H1 (cell line): ENCODE measurements around the gene NEDD4. TPM values are rescaled to one million over a fixed set of nuclear protein-coding genes. Genes with fewer than 3 reads are reported as not detected.

Source experiments
- CTCF ChIA-PET: fragments of 300-600 bp; sonication (Branson Sonifier 250); formaldehyde crosslinking; loops from one replicate; lab custom pipeline; 2021; ENCODE audit not compliant: partially characterized antibody; lab: Charles Lee
- POLR2A ChIA-PET: fragments of 300-600 bp; sonication (Branson Sonifier 250); formaldehyde crosslinking; loops from one replicate; lab custom pipeline; 2021; ENCODE audit warnings: inconsistent platforms; ENCODE audit not compliant: partially characterized antibody; lab: Charles Lee
- DNase-seq, 2 experiments: peaks; one replicate each; pipeline versions ENCODE4 v3.0.0 to v3.0.0-alpha.2; 2010 to 2022; ENCODE audit warnings: low spot score in 2 of 2, low read depth in 1 of 2, mixed read lengths in 1 of 2
- FAIRE-seq: peaks from 2 replicates; lab custom pipeline; 2011; peaks lifted over from hg19 to GRCh38; lab: Jason Lieb, UNC
- H2AFZ ChIP-seq: 2 replicates; pipeline ENCODE4 v1.8.1; 2012; ENCODE audit warnings: low read length, inconsistent platforms
- H2AK5ac ChIP-seq: 2 replicates; pipeline ENCODE4 v1.6.1; 2013; ENCODE audit warnings: low read depth, low read length
- H2BK120ac ChIP-seq: replicated peaks from 2 replicates; pipeline ENCODE3; 2013; ENCODE audit warnings: low read depth, low read length, inconsistent platforms
- H2BK12ac ChIP-seq: 2 replicates; pipeline ENCODE4 v1.6.1; 2013; ENCODE audit warnings: low read depth, low read length
- H2BK15ac ChIP-seq: 2 replicates; pipeline ENCODE4 v1.6.1; 2013; ENCODE audit warnings: low read length
- H2BK20ac ChIP-seq: 2 replicates; pipeline ENCODE4 v1.6.1; 2013; ENCODE audit warnings: low read length
- H2BK5ac ChIP-seq: 2 replicates; pipeline ENCODE4 v1.6.1; 2013; ENCODE audit warnings: low read depth, low read length
- H3K14ac ChIP-seq: 2 replicates; pipeline ENCODE4 v1.6.1; 2013; ENCODE audit warnings: inconsistent platforms; ENCODE audit not compliant: insufficient read length
- H3K18ac ChIP-seq: 2 replicates; pipeline ENCODE4 v1.6.1; 2013; ENCODE audit warnings: low read length; ENCODE audit errors: extremely low read depth
- H3K23ac ChIP-seq: 2 replicates; pipeline ENCODE4 v1.6.1; 2013; ENCODE audit warnings: inconsistent platforms; ENCODE audit not compliant: insufficient read length
- H3K23me2 ChIP-seq: 2 replicates; pipeline ENCODE4 v1.6.1; 2013; ENCODE audit warnings: low read depth, low read length
- H3K27ac ChIP-seq: 2 replicates; pipeline ENCODE4 v1.6.1; 2011; ENCODE audit warnings: low read depth, low read length, inconsistent platforms
- H3K27me3 ChIP-seq, 4 experiments: replicated peaks in 1 of 4; 1 replicate in 1 of 4; 2 replicates in 3 of 4; pipeline versions ENCODE4 v1.6.1 to v1.8.1; 2011 to 2013; ENCODE audit warnings: low read length in 3 of 4, mild to moderate bottlenecking in 3 of 4, inconsistent platforms in 2 of 4, mixed read lengths in 2 of 4, moderate library complexity in 1 of 4; ENCODE audit not compliant: control insufficient read depth in 3 of 4, insufficient read depth in 3 of 4; ENCODE audit errors: extremely low read depth in 1 of 4
- H3K36me3 ChIP-seq, 4 experiments: 2 replicates each; pipeline versions ENCODE4 v1.6.1 to v1.8.1; 2011 to 2013; ENCODE audit warnings: mild to moderate bottlenecking in 4 of 4, low read length in 3 of 4, moderate library complexity in 2 of 4, control low read depth in 1 of 4, inconsistent platforms in 1 of 4; ENCODE audit not compliant: insufficient read depth in 4 of 4, control insufficient read depth in 2 of 4
- H3K4ac ChIP-seq: replicated peaks from 2 replicates; pipeline ENCODE3; 2013; ENCODE audit warnings: low read length, low read depth, mixed read lengths, inconsistent platforms; ENCODE audit not compliant: insufficient read length
- H3K4me1 ChIP-seq, 4 experiments: replicated peaks in 1 of 4; 1 replicate in 1 of 4; 2 replicates in 3 of 4; pipeline versions ENCODE4 v1.6.1 to v1.8.1; 2011 to 2013; ENCODE audit warnings: low read length in 3 of 4, inconsistent platforms in 2 of 4, mixed read lengths in 1 of 4; ENCODE audit not compliant: insufficient read depth in 4 of 4, control insufficient read depth in 3 of 4
- H3K4me2 ChIP-seq, 2 experiments: 2 replicates each; pipeline versions ENCODE4 v1.6.1 to v1.8.1; 2011 to 2013; ENCODE audit warnings: low read depth in 2 of 2, low read length in 2 of 2, control low read depth in 1 of 2, inconsistent platforms in 1 of 2, mild to moderate bottlenecking in 1 of 2; ENCODE audit not compliant: insufficient read depth in 1 of 2
- H3K4me3 ChIP-seq, 4 experiments: fragments of 200-600, 300-600 bp in 1 of 4; sonication (generic), shearing (Covaris generic), sonication (Bioruptor Twin) in 1 of 4; 2 replicates each; pipeline versions ENCODE4 v1.5.1 to v1.8.1; 2011 to 2016; ENCODE audit warnings: low read length in 4 of 4, low read depth in 3 of 4, control low read depth in 2 of 4, inconsistent platforms in 2 of 4, mild to moderate bottlenecking in 2 of 4, mixed read lengths in 1 of 4, moderate library complexity in 1 of 4; ENCODE audit not compliant: insufficient read depth in 2 of 4; ENCODE audit errors: extremely low read depth in 1 of 4
- H3K56ac ChIP-seq: replicated peaks from 2 replicates; pipeline ENCODE3; 2013; ENCODE audit warnings: low read depth, mild to moderate bottlenecking, mixed read lengths, low read length, inconsistent platforms; ENCODE audit not compliant: insufficient read length
- H3K79me1 ChIP-seq: 2 replicates; pipeline ENCODE4 v1.6.1; 2013; ENCODE audit warnings: low read depth, low read length, control low read depth
- H3K79me2 ChIP-seq, 2 experiments: 2 replicates each; pipeline versions ENCODE4 v1.6.1 to v1.8.1; 2012 to 2013; ENCODE audit warnings: low read length in 2 of 2, mild to moderate bottlenecking in 2 of 2, inconsistent platforms in 1 of 2; ENCODE audit not compliant: insufficient read depth in 2 of 2, control insufficient read depth in 1 of 2
- H3K9ac ChIP-seq, 4 experiments: replicated peaks in 1 of 4; 1 replicate in 1 of 4; 2 replicates in 3 of 4; pipeline versions ENCODE4 v1.6.1 to v1.8.1; 2011 to 2013; ENCODE audit warnings: low read depth in 3 of 4, low read length in 3 of 4, control low read depth in 2 of 4, mild to moderate bottlenecking in 2 of 4, moderate library complexity in 2 of 4, inconsistent platforms in 1 of 4; ENCODE audit errors: extremely low read depth in 1 of 4
- H3K9me3 ChIP-seq, 2 experiments: 2 replicates each; pipeline versions ENCODE4 v1.6.1 to v1.8.1; 2012 to 2013; ENCODE audit warnings: mild to moderate bottlenecking in 2 of 2, moderate library complexity in 2 of 2, control low read depth in 1 of 2, inconsistent platforms in 1 of 2, low read depth in 1 of 2, low read length in 1 of 2, mixed read lengths in 1 of 2; ENCODE audit not compliant: insufficient read depth in 2 of 2
- H4K20me1 ChIP-seq, 2 experiments: replicated peaks in 1 of 2; 2 replicates each; pipeline versions ENCODE3 to v1.8.1; 2011 to 2013; ENCODE audit warnings: inconsistent platforms in 2 of 2, low read length in 2 of 2, mild to moderate bottlenecking in 1 of 2; ENCODE audit not compliant: insufficient read depth in 2 of 2, control insufficient read depth in 1 of 2
- H4K5ac ChIP-seq: 2 replicates; pipeline ENCODE4 v1.6.1; 2013; ENCODE audit warnings: low read length, low read depth, mixed read lengths, inconsistent platforms; ENCODE audit not compliant: insufficient read length
- H4K8ac ChIP-seq: 2 replicates; pipeline ENCODE4 v1.8.0; 2013; ENCODE audit warnings: mild to moderate bottlenecking, moderate library complexity, low read length, inconsistent platforms; ENCODE audit not compliant: insufficient read depth; ENCODE audit errors: extremely low read depth
- H4K91ac ChIP-seq: replicated peaks from 2 replicates; pipeline ENCODE3; 2013; ENCODE audit warnings: low read length, mixed read lengths, inconsistent platforms; ENCODE audit not compliant: insufficient read length
- BRCA1 ChIP-seq: IDR thresholded peaks from 2 replicates; pipeline ENCODE4 v1.6.1; 2012; ENCODE audit warnings: low read depth, low read length, improper control_type of control experiment
- CBX5 ChIP-seq: fragments of 300-800, 300-1000 bp; sonication (generic); IDR thresholded peaks from 2 replicates; pipeline ENCODE4 v1.7.1; 2016; ENCODE audit warnings: antibody characterized with exemption, low read length, low read depth
- POLR2AphosphoS5 ChIP-seq: IDR thresholded peaks from 2 replicates; pipeline ENCODE4 v1.6.1; 2011; ENCODE audit warnings: low read depth, low read length
- RFX5 ChIP-seq: IDR thresholded peaks from 2 replicates; pipeline ENCODE4 v1.6.1; 2011; ENCODE audit warnings: low read depth, low read length, improper control_type of control experiment, borderline replicate concordance
- SIN3A ChIP-seq, 2 experiments: IDR thresholded peaks in 1 of 2; conservative IDR thresholded peaks in 1 of 2; 2 replicates each; pipeline ENCODE4 v1.6.1; 2011 to 2012; ENCODE audit warnings: low read length in 2 of 2, improper control_type of control experiment in 1 of 2, low read depth in 1 of 2, mild to moderate bottlenecking in 1 of 2
- TAF7 ChIP-seq: optimal IDR thresholded peaks from 2 replicates; pipeline ENCODE3; 2011; ENCODE audit warnings: low read depth, mild to moderate bottlenecking, inconsistent platforms, low read length, moderate library complexity, borderline replicate concordance
- WGBS, 2 experiments: shearing (Covaris generic) in 1 of 2; methylation state at CpG; one replicate each; pipeline versions ENCODE4 v1.1.6 to v1.1.7; 2013 to 2015; ENCODE audit warnings: low lambda C conversion rate in 2 of 2, mixed read lengths in 2 of 2, inconsistent platforms in 1 of 2, low coverage in 1 of 2, missing lambda C conversion rate in 1 of 2; ENCODE audit not compliant: insufficient replicate concordance in 2 of 2, insufficient coverage in 1 of 2, insufficient read length in 1 of 2; ENCODE audit errors: extremely low coverage in 1 of 2, missing lambda C conversion rate in 1 of 2; 5-methylcytosine and 5-hydroxymethylcytosine counted together
- polyA plus RNA-seq, 7 experiments: library from polyadenylated mRNA; depleted of rRNA in 3 of 7; stranded (reverse) in 5 of 7; unstranded in 2 of 7; fragments of >200 nt in 5 of 7; fragments of 200-250 nt in 2 of 7; gene quantifications; 1 replicate in 5 of 7; 2 replicates in 1 of 7; 4 replicates in 1 of 7; pipeline versions ENCODE4 v1.2.1 to v1.2.3, GENCODE V29; 2011 to 2013; ENCODE audit warnings: missing spikeins in 2 of 7, mixed read lengths in 2 of 7
- total RNA-seq: library from RNA; stranded (reverse); fragmentation: NEBNext Ultra II Directional; extraction: Animal tissue kit (Norgen Biotek cat#: 25700); gene quantifications from 2 replicates; pipeline ENCODE4 v1.2.1, GENCODE V29; 2021
- TF ChIP-seq, protein P1 (sequence below): IDR thresholded peaks from 2 replicates; pipeline ENCODE4 v1.6.1; 2012; ENCODE audit warnings: inconsistent platforms

Gene NEDD4
- total and polyA plus RNA-seq, 2 of the 8 experiments (the other 6 are each of a cell fraction or from before 2014, with no cell fraction given): 0.95 to 3.9 TPM

DNA sequence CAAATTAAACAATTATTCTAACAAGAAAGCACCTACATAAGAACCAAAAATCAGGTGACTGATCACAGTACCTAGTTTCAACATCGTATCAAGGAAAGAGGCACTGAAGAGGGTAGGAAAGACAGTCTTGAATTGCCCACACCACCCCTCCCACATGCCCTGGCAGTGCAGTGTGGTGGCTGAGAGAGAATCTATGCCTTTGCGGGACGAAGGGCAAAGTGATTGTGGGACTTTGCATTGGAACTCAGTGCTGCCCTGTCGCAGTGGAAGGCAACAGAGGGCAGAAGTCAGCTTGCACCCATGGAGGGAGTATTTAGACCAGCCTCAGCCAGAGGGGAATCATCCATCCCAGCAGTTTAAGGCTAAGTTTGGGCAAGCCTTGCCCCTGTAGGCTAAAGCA is 24.5 kb downstream of the NEDD4 start:
- POLR2A ChIA-PET: no interaction called here
- TF ChIP-seq POLR2AphosphoS5 (no peak), SIN3A (conservative IDR thresholded peaks at IDR 0.05 in 1 of 2, IDR thresholded peaks at IDR 0.05 in 1 of 2; ENCODE audit: low read depth in 1 of 2, low read length in 2 of 2) (no peak), TAF7 (no peak), RFX5 (no peak), CBX5 (no peak), BRCA1 (no peak)
- TF ChIP-seq, protein P1, sequence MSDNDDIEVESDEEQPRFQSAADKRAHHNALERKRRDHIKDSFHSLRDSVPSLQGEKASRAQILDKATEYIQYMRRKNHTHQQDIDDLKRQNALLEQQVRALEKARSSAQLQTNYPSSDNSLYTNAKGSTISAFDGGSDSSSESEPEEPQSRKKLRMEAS: no peak

More for the DNA sequence above, 24.5 kb downstream of the NEDD4 start:
- Histone ChIP-seq H3K18ac (no peak overlapping the region), H3K79me2 (no peaks in the 10 kb centered on the region), H2BK20ac (no peak overlapping the region), H3K23me2 (peaks cover 1% of the 10 kb centered on the region; the same call in 1 of the 2 replicates), H3K23ac (no peak overlapping the region), H3K14ac (no peak overlapping the region), H2AFZ (peak overlapping the region; percentile 41; the same call in 1 of the 2 replicates), H4K91ac (no peak overlapping the region), H2AK5ac (no peak overlapping the region), H3K36me3 (no peaks in the 10 kb centered on the region), H3K27me3 (no peaks in the 10 kb centered on the region), H3K9me3 (no peaks in the 10 kb centered on the region), H2BK15ac (no peak overlapping the region), H3K4ac (no peak overlapping the region), H3K27ac (no peak overlapping the region), H2BK12ac (no peak overlapping the region), H3K4me2 (no peak overlapping the region), H3K79me1 (no peaks in the 10 kb centered on the region), H4K8ac (no peak overlapping the region), H3K56ac (no peak overlapping the region), H4K5ac (no peak overlapping the region), H3K9ac (no peak overlapping the region), H3K4me1 (no peaks in the 10 kb centered on the region), H2BK120ac (no peak overlapping the region), H2BK5ac (no peak overlapping the region), H3K4me3 (no peak overlapping the region), H4K20me1 (no peaks in the 10 kb centered on the region)
- DNase-seq: no peak
- 89% methylated on average over 4 of the region's 4 CpGs; no CpG with 5 or more reads in 1 of the 2 experiments for WGBS, 2 experiments
- CTCF ChIA-PET: no interaction called here
- no peak for FAIRE-seq
